Omental fat pad (tissue), 4 donors: ENCODE measurements around the gene LCN2. TPM values are rescaled to one million over a fixed set of nuclear protein-coding genes. Genes with fewer than 3 reads are reported as not detected.
"Not testable (repeated sequence)": the region's sequence is repeated elsewhere in the genome, so short reads cannot be mapped to it uniquely, and the experiment has no call there.

Experiments used
- ATAC-seq: fragments of 150-250 bp; one replicate; pipeline ENCODE4 v1.9.1; 2016; ENCODE audit warnings: mild to moderate bottlenecking, moderate library complexity; ENCODE audit not compliant: low FRiP score
- DNase-seq: peaks from one replicate; pipeline ENCODE4 v3.0.0-alpha.2; 2019; ENCODE audit warnings: low spot score
- CTCF ChIP-seq, 3 donors: fragments of 450-650 bp; IDR thresholded peaks; one replicate each; pipeline ENCODE4 v1.5.1; 2016 to 2017; ENCODE audit warnings: antibody characterized with exemption in 3 of 3, mild to moderate bottlenecking in 3 of 3, moderate library complexity in 2 of 3
- total RNA-seq, 4 donors: library from RNA; depleted of rRNA; stranded (reverse); fragments of >200 nt; gene quantifications; one replicate each; pipeline ENCODE4 v1.1.0, GENCODE V29; 2016

The LCN2 gene
- total RNA-seq, 4 donors from 2014 or later, result 1.7 TPM; not detected in 2

DNA sequence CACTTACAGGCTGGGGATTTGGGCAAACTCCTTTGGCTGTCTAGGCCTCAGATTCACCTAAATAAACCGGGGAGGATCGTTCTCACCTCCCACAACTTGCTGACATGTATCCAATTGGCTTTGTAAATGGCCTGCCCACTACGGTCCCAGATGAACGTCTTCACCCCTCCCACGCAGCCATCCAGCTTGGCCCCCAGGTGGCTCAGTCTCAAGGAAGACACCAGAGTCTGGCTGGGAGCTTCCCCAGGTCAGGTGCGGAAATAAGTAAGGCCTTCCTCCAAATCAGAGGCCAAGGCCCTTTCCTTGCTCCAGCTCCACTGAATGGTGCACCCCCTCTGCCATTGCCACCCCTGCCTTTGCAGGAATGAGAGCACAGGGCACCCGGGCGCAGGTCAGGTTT is 30.7 kb downstream of the LCN2 start:
- no peak for TF ChIP-seq CTCF (IDR thresholded peaks at IDR 0.05)
- no peak for ATAC-seq
- no peak for DNase-seq

DNA sequence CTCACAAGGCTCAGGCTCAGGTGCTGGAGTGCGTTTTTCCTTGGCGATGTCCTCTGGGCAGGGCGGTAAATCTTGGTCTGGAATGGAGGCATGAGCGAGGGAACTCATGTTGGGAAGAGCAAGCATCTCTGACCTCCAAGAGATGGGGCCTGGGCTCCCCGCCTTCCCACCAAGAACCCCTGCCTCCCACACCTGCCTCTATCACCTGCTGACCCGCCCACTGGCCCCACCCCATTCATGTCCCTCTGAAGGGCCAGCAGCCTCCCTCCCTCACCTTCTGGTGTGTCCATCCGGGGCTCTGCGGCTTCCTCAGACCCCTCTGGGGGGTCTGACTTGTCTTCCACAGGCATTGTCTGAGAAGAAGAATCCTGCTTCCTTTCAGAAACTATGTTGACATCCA is 31.2 kb downstream of the LCN2 start:
- ATAC-seq, result no peak
- no peak for TF ChIP-seq CTCF (IDR thresholded peaks at IDR 0.05)
- no peak for DNase-seq

DNA sequence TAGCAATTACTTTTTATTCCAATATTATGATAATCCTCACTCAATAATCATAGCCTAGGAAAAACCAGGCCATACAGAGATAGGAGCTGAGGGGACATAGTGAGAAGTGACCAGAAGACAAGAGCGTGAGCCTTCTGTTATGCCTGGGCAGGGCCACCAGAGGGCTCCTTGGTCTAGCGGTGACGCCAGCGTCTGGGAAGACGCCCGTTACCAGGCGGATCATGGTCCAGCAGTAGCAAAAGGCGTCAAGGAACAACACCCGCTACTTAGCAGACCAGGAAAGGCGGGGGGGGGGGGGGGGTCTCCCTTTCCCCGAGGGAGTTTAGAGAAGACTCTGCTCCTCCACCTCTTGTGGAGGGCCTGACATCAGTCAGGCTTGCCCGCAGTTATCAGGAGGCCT is 32.2 kb downstream of the LCN2 start:
- not testable (repeated sequence) for DNase-seq, ATAC-seq

GRCh38 chr9:128182893-128183588 is 33.8 kb downstream of the LCN2 start:
- DNase-seq, result no peak
- ATAC-seq, result no peak
- no peak for TF ChIP-seq CTCF (IDR thresholded peaks at IDR 0.05)

DNA sequence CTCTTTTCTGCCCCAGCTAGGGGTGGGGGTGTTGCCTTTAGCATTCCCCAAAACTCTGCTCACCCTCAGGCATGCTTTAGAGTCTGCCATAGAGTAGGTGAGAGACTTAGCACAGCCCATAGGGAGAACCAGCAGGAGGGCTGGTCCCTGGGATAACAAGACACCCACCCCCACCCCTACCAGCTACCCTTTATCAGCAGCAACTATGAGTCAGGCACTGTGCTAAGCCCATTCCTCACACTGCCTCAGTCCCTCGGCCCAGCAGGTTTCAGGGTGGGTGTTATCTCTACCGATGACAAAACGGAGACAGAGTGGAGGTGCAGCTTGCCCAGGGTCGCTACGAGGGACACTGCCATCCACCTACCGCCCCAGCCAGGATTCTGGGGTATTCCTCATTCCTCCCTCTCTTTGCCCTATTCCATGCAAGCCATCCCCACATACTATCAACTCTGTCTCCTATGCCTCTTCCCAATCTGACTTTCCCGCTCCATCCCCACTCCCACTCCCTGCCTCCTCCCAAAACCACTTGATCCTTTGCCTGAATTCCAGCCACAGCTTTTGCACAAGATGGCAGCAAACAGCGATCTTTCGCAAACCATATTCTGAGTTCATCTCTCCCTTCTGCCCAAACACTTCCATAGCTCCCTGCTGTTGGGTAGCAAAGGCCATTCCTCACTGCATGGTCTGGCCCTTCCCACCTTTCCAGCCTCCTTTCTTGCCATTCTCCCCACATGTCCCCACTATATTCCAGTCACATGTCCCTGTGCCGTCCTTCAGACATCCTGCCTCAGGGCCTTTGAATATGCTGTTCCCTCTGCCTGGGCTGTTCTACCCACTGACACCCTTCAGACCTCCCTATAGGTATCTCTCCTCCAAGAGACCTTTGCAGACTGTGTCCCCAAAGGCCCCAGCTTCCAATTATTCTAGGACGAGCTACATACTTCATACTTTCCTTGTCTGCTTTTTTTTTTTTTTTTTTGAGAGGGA is 37.0 kb downstream of the LCN2 start:
- no peak for ATAC-seq
- TF ChIP-seq CTCF (IDR thresholded peaks at IDR 0.05), result no peak
- no peak for DNase-seq

DNA sequence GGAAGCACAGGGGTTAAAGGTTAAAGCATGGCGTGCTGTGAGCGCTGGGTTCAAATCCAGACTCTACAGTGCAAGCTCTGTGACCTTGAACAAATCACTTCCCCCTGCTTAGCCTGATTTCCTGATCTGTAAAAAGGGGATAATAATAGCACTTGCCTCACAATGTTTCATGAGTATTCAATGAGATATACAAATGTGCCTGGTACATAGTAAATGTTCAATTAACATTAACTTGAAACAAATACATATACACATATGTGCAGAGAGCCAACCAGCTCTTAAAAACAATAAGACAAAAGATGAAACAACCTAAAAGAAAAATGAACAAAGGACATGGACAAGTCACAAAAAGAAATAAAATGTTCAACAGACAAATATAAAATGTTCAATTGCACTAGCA is 38.1 kb downstream of the LCN2 start:
- no peak for TF ChIP-seq CTCF (IDR thresholded peaks at IDR 0.05)
- DNase-seq, result no peak
- ATAC-seq, result no peak

DNA sequence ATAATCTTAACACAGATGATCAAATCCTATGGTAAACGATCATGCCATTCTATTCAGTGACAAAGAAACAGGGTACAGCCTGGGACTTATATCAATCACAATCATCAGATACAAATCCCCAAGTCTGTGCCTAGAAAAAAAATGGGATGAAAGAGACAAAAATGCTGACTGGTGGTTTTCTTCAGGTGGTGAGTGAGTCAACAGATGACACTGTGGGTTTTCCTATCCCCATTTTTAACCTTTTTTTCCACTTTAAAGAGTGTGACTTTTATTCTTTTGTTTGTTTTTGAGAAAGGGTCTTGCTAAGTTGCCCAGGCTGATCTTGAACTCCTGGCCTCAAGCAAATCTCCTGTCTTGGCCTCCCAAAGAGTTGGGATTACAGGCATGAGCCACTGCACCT is 39.0 kb downstream of the LCN2 start:
- TF ChIP-seq CTCF (IDR thresholded peaks at IDR 0.05), result no peak
- no peak for DNase-seq
- no peak for ATAC-seq
